ENCODE measurements around the gene FGD3. TPM values are rescaled to one million over a fixed set of nuclear protein-coding genes. Genes with fewer than 3 reads are reported as not detected.
A peak's percentile ranks its signal among the peaks of the same experiment; 100 is the strongest.

FGD3 gene
- total RNA-seq, 2 donors from 2014 or later, result 9.9 to 13.7 TPM

DNA sequence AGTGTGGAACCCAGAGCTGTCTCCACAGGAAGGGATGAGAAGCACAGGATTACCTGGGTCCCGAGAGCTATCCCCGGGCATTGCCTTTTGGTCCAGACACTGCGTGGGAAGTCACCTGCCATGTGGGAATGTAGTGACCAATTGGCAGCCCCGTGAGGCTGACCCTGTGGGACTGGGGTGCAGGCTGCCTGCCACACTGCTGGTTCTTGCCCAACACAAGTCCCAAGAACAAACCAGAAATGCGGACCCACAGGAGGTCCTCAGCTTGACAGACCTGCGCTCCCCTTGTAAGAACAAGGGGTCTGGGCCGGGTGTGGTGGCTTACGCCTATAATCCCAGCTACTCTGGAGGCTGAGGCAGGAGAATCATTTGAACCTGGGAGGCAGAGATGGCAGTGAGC, 2.4 kb upstream of the FGD3 start:
- peaks cover 0 to 6% of the 10 kb centered on the region in 2 donors for H3K4me1 ChIP-seq (ENCODE audit: control insufficient read depth in 1 of 2, low read depth in 2 of 2)
- H3K36me3 ChIP-seq, result no peaks in the 10 kb centered on the region
- ATAC-seq (ENCODE audit: insufficient number of reproducible peaks, low FRiP score, low read depth) (no peak), DNase-seq (ENCODE audit: low spot score) (no peak)
- TF ChIP-seq, protein P1, sequence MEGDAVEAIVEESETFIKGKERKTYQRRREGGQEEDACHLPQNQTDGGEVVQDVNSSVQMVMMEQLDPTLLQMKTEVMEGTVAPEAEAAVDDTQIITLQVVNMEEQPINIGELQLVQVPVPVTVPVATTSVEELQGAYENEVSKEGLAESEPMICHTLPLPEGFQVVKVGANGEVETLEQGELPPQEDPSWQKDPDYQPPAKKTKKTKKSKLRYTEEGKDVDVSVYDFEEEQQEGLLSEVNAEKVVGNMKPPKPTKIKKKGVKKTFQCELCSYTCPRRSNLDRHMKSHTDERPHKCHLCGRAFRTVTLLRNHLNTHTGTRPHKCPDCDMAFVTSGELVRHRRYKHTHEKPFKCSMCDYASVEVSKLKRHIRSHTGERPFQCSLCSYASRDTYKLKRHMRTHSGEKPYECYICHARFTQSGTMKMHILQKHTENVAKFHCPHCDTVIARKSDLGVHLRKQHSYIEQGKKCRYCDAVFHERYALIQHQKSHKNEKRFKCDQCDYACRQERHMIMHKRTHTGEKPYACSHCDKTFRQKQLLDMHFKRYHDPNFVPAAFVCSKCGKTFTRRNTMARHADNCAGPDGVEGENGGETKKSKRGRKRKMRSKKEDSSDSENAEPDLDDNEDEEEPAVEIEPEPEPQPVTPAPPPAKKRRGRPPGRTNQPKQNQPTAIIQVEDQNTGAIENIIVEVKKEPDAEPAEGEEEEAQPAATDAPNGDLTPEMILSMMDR (IDR thresholded peaks at IDR 0.05), result no peak
- no peaks in the 10 kb centered on the region for H3K9me3 ChIP-seq
- H3K27ac ChIP-seq, result no peak overlapping the region
- no peaks in the 10 kb centered on the region for H3K27me3 ChIP-seq (replicated peaks; ENCODE audit: insufficient read depth)
- no peak overlapping the region for H3K4me3 ChIP-seq

DNA sequence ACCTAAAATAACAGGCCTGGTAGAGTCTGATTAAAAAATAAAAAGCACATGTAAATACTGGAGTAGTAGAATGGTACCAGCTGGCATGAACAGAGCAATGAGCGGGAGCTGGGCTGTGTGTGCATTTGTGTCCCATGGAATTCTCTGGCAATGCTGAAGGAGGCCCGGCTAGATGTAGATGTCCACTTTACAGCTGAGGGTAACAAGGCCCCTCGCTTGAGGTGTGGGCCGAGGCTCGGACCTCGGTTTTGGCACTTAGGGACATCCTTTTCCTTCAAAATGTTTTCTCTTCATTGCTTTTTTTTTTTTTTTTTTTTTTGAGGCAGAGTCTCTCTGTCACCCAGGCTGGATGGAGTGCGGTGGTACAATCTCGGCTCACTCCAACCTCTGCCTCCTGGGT, 1.5 kb upstream of the FGD3 start:
- no peak for DNase-seq (ENCODE audit: low spot score)
- Histone ChIP-seq H3K4me1 (ENCODE audit: control insufficient read depth in 1 of 2, low read depth in 2 of 2) (peaks cover 0 to 6% of the 10 kb centered on the region in 2 donors), H3K4me3 (no peak overlapping the region), H3K27ac (no peak overlapping the region), H3K36me3 (no peaks in the 10 kb centered on the region), H3K9me3 (no peaks in the 10 kb centered on the region), H3K27me3 (replicated peaks; ENCODE audit: insufficient read depth) (no peaks in the 10 kb centered on the region)
- TF ChIP-seq, protein P1 (IDR thresholded peaks at IDR 0.05), result no peak
- ATAC-seq (ENCODE audit: insufficient number of reproducible peaks, low FRiP score, low read depth), result no peak

GRCh38 chr9:92948038-92948534, 763 bp downstream of the FGD3 start:
- Histone ChIP-seq H3K36me3 (no peaks in the 10 kb centered on the region), H3K4me3 (peak overlapping the region; percentile 69), H3K27ac (no peak overlapping the region), H3K9me3 (no peaks in the 10 kb centered on the region), H3K27me3 (replicated peaks; ENCODE audit: insufficient read depth) (no peaks in the 10 kb centered on the region), H3K4me1 (ENCODE audit: control insufficient read depth in 1 of 2, low read depth in 2 of 2) (peaks cover 0 to 6% of the 10 kb centered on the region in 2 donors)
- no peak for ATAC-seq (ENCODE audit: insufficient number of reproducible peaks, low FRiP score, low read depth)
- no peak for DNase-seq (ENCODE audit: low spot score)
- TF ChIP-seq, protein P1 (IDR thresholded peaks at IDR 0.05), result no peak

GRCh38 chr9:92948632-92949031, 1.3 kb downstream of the FGD3 start:
- H3K4me3 ChIP-seq, result no peak overlapping the region
- no peaks in the 10 kb centered on the region for H3K27me3 ChIP-seq (replicated peaks; ENCODE audit: insufficient read depth)
- DNase-seq (ENCODE audit: low spot score) (no peak), ATAC-seq (ENCODE audit: insufficient number of reproducible peaks, low FRiP score, low read depth) (no peak)
- no peaks in the 10 kb centered on the region for H3K36me3 ChIP-seq
- H3K9me3 ChIP-seq, result no peaks in the 10 kb centered on the region
- TF ChIP-seq, protein P1 (IDR thresholded peaks at IDR 0.05), result no peak
- H3K27ac ChIP-seq, result no peak overlapping the region
- H3K4me1 ChIP-seq (ENCODE audit: control insufficient read depth in 1 of 2, low read depth in 2 of 2), result peaks cover 0 to 6% of the 10 kb centered on the region in 2 donors

DNA sequence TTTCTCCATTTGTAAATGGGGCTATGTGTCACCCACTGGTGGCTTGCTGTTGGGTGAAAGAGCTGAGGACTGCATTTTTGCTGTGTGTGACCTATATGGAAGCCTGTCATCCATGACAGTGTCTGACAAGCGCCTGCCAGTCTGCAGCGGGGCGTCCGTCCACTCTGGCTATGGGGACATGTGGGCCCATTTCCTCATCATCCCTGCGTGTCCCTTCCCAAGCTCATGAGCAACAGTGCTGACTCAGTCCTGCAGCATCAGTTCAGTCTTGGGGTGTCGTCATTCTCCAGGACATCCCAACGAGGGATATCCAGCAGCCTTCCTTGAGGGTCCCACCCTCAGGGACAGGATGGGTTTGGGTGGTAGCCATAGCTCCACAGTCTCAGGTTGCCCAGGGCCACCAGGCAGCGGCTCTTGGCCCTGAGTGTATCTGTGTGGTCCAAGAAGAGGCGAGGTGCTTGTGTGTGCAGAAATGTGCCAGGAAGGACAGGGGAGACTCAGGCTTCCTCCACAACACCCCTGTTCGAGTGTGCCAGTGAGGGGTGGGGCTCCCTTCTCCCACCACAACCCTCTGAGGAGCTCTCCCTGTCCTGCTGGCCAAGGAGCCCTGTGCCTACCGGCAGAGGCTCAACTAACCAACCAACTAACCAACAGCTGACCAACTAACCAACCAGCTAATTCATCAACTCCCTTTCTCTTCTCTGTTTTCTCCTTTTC, 2.1 kb downstream of the FGD3 start:
- Histone ChIP-seq H3K27ac (no peak overlapping the region), H3K27me3 (replicated peaks; ENCODE audit: insufficient read depth) (no peaks in the 10 kb centered on the region), H3K36me3 (no peaks in the 10 kb centered on the region), H3K4me3 (no peak overlapping the region), H3K9me3 (no peaks in the 10 kb centered on the region), H3K4me1 (ENCODE audit: control insufficient read depth in 1 of 2, low read depth in 2 of 2) (peaks cover 0 to 6% of the 10 kb centered on the region in 2 donors)
- no peak for DNase-seq (ENCODE audit: low spot score)
- no peak for ATAC-seq (ENCODE audit: insufficient number of reproducible peaks, low FRiP score, low read depth)
- TF ChIP-seq, protein P1 (IDR thresholded peaks at IDR 0.05), result no peak

Measured in thoracic aorta (tissue), 2 donors.